PC-9 (cell line): ENCODE results near the gene C11orf58.

Source experiments
- EZH2 ChIP-seq: fragments of 200-600 bp; sonication (generic); IDR thresholded peaks from 2 replicates; pipeline ENCODE4 v1.8.0; 2017; ENCODE audit warnings: antibody characterized with exemption, low read depth
- TF ChIP-seq, protein P1 (sequence below): fragments of 200-600 bp; sonication (generic); conservative IDR thresholded peaks from 2 replicates; pipeline ENCODE4 v1.6.1; 2017; ENCODE audit warnings: mixed run types, antibody characterized with exemption, mild to moderate bottlenecking, moderate library complexity

DNA sequence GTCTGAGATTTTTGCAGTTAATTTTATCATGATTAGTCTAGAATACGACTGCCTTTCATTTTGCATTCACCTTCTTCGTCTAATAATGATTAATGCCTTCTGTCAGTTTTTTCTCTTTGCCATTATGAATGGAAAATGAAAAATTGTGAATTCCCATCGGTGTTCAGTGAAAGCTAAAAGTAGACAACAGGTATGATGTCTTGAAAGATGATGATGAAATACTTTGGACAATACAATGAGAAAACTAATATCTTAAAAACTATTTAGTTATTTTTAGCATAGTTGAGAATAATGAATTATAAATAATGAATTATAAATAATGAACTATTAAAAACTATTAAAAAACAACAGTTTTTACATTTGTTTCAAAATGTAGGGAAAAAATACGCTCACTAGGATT lies 5.0 kb downstream of the C11orf58 start:
- TF ChIP-seq, protein P1, sequence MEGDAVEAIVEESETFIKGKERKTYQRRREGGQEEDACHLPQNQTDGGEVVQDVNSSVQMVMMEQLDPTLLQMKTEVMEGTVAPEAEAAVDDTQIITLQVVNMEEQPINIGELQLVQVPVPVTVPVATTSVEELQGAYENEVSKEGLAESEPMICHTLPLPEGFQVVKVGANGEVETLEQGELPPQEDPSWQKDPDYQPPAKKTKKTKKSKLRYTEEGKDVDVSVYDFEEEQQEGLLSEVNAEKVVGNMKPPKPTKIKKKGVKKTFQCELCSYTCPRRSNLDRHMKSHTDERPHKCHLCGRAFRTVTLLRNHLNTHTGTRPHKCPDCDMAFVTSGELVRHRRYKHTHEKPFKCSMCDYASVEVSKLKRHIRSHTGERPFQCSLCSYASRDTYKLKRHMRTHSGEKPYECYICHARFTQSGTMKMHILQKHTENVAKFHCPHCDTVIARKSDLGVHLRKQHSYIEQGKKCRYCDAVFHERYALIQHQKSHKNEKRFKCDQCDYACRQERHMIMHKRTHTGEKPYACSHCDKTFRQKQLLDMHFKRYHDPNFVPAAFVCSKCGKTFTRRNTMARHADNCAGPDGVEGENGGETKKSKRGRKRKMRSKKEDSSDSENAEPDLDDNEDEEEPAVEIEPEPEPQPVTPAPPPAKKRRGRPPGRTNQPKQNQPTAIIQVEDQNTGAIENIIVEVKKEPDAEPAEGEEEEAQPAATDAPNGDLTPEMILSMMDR, result no peak
- no peak for TF ChIP-seq EZH2
